Thyroid gland (tissue), 4 donors: ENCODE results near the gene SOSTDC1. TPM values are rescaled to one million over a fixed set of nuclear protein-coding genes. Genes with fewer than 3 reads are reported as not detected.

Experiments used
- DNase-seq, 2 donors: peaks; one replicate each; pipeline ENCODE4 v3.0.0-alpha.2; 2019
- H3K27ac ChIP-seq, 3 donors: fragments of 200-600 bp; sonication (generic); 1 replicate in 2 of 3; 2 replicates in 1 of 3; pipeline ENCODE4 v1.5.1; 2016 to 2019; ENCODE audit warnings: mild to moderate bottlenecking in 1 of 3, moderate library complexity in 1 of 3
- H3K27me3 ChIP-seq: fragments of 200-600 bp; sonication (generic); one replicate; pipeline ENCODE4 v1.5.1; 2019
- H3K36me3 ChIP-seq, 2 donors: fragments of 200-600 bp; sonication (generic); one replicate each; pipeline ENCODE4 v1.5.1; 2016 to 2019
- H3K4me1 ChIP-seq, 2 donors: fragments of 200-600 bp; sonication (generic); one replicate each; pipeline ENCODE4 v1.5.1; 2017 to 2019
- H3K4me3 ChIP-seq, 3 donors: fragments of 200-600 bp; sonication (generic); replicated peaks in 1 of 3; 1 replicate in 2 of 3; 2 replicates in 1 of 3; pipeline ENCODE4 v1.5.1; 2016; ENCODE audit warnings: mild to moderate bottlenecking in 1 of 3
- H3K9me3 ChIP-seq: fragments of 200-600 bp; sonication (generic); one replicate; pipeline ENCODE4 v1.5.1; 2017
- CTCF ChIP-seq, 6 experiments: fragments of 200-600 bp in 3 of 6; fragments of 450-650 bp in 3 of 6; sonication (generic) in 3 of 6; IDR thresholded peaks; one replicate each; pipeline ENCODE4 v1.5.1; 2016 to 2019; ENCODE audit warnings: antibody characterized with exemption in 6 of 6, mild to moderate bottlenecking in 2 of 6, inconsistent platforms in 1 of 6, moderate library complexity in 1 of 6
- POLR2A ChIP-seq, 2 donors: fragments of 450-650 bp; IDR thresholded peaks; one replicate each; pipeline ENCODE4 v1.6.1; 2017; ENCODE audit warnings: antibody characterized with exemption in 2 of 2, mild to moderate bottlenecking in 2 of 2, moderate library complexity in 1 of 2
- WGBS, 2 donors: methylation state at CpG; one replicate each; pipeline ENCODE4 v1.1.5; 2017; 5-methylcytosine and 5-hydroxymethylcytosine counted together
- intact Hi-C: fragments of 100-400 bp; cut with DNase I; formaldehyde crosslinking; loops from one replicate; pipeline ENCODE4 v1.15.1; 2023
- total RNA-seq, 4 donors: library from RNA; depleted of rRNA; stranded (reverse); fragments of >200 nt; gene quantifications; one replicate each; pipeline ENCODE4 v1.2.3, GENCODE V29; 2016

SOSTDC1 gene
- total RNA-seq, 4 donors from 2014 or later, result 1.1 to 4.6 (median 2.7) TPM; not detected in 1

GRCh38 chr7:16484453-16485158 is 19.1 kb upstream of the SOSTDC1 start:
- H3K9me3 ChIP-seq, result no peaks in the 10 kb centered on the region
- intact Hi-C loops, result no loop called here
- no peak for DNase-seq
- no peaks in the 10 kb centered on the region for H3K27me3 ChIP-seq
- no peak for TF ChIP-seq POLR2A (IDR thresholded peaks at IDR 0.05)
- H3K4me1 ChIP-seq, result no peaks in the 10 kb centered on the region
- no peak overlapping the region for H3K4me3 ChIP-seq
- H3K36me3 ChIP-seq, result no peaks in the 10 kb centered on the region
- WGBS, 2 donors, result 84 to 86% methylated on average over 4 of the region's 4 CpGs
- no peak overlapping the region for H3K27ac ChIP-seq

GRCh38 chr7:16479591-16479990 is 14.1 kb upstream of the SOSTDC1 start:
- no peaks in the 10 kb centered on the region for H3K27me3 ChIP-seq
- no peak for DNase-seq
- H3K4me1 ChIP-seq, result no peaks in the 10 kb centered on the region
- H3K9me3 ChIP-seq, result no peaks in the 10 kb centered on the region
- intact Hi-C loops, result no loop called here
- H3K27ac ChIP-seq, result no peak overlapping the region
- no peak overlapping the region for H3K4me3 ChIP-seq
- 85 to 90% methylated on average over 7 of the region's 7 CpGs for WGBS, 2 donors
- TF ChIP-seq CTCF (IDR thresholded peaks at IDR 0.05) (no peak), POLR2A (IDR thresholded peaks at IDR 0.05) (no peak)
- no peaks in the 10 kb centered on the region for H3K36me3 ChIP-seq

GRCh38 chr7:16479161-16479560 is 13.6 kb upstream of the SOSTDC1 start:
- Histone ChIP-seq H3K27me3 (no peaks in the 10 kb centered on the region), H3K9me3 (no peaks in the 10 kb centered on the region), H3K27ac (no peak overlapping the region), H3K36me3 (no peaks in the 10 kb centered on the region), H3K4me1 (no peaks in the 10 kb centered on the region), H3K4me3 (no peak overlapping the region)
- no peak for DNase-seq
- intact Hi-C loops, result no loop called here
- TF ChIP-seq POLR2A (IDR thresholded peaks at IDR 0.05), result no peak
- TF ChIP-seq CTCF (IDR thresholded peaks at IDR 0.05), result no peak
- 81 to 86% methylated on average over 4 of the region's 4 CpGs for WGBS, 2 donors

GRCh38 chr7:16471933-16472332 is 6.4 kb upstream of the SOSTDC1 start:
- WGBS, 2 donors, result 93 to 94% methylated on average over 4 of the region's 4 CpGs
- no peaks in the 10 kb centered on the region for H3K4me1 ChIP-seq
- H3K9me3 ChIP-seq, result no peaks in the 10 kb centered on the region
- H3K27me3 ChIP-seq, result no peaks in the 10 kb centered on the region
- no peak for DNase-seq
- no peak overlapping the region for H3K4me3 ChIP-seq
- intact Hi-C loops, result no loop called here
- no peaks in the 10 kb centered on the region for H3K36me3 ChIP-seq
- TF ChIP-seq CTCF (IDR thresholded peaks at IDR 0.05) (no peak), POLR2A (IDR thresholded peaks at IDR 0.05) (no peak)
- no peak overlapping the region for H3K27ac ChIP-seq

- Histone ChIP-seq H3K4me1 (peaks cover 0 to 7% of the 10 kb centered on the region in 2 donors), H3K36me3 (no peaks in the 10 kb centered on the region), H3K9me3 (no peaks in the 10 kb centered on the region), H3K27ac (no peak overlapping the region), H3K4me3 (no peak overlapping the region), H3K27me3 (no peaks in the 10 kb centered on the region)
- TF ChIP-seq POLR2A (IDR thresholded peaks at IDR 0.05), result no peak
- TF ChIP-seq CTCF (IDR thresholded peaks at IDR 0.05), result no peak
- 36% methylated on average over 10 of the region's 10 CpGs for WGBS, 2 donors
- intact Hi-C loops, result no loop called here
- DNase-seq, result no peak
Observed at GRCh38 chr7:16463949-16464715, 1.4 kb downstream of the SOSTDC1 start.
